ENCODE measurements around the gene SSC5D.

Gene SSC5D

GRCh38 chr19:55449469-55449868 is 38.8 kb upstream of the SSC5D start:
- ChIA-PET CTCF (interaction anchor here (0.6 kb wide), 1 partner anchor 31 kb away, joined by 4 read pairs; no protein-coding TSS in a partner anchor), POLR2A (ENCODE audit: low non-redundant PET) (no interaction called here)
- TF ChIP-seq CTCF (conservative IDR thresholded peaks at IDR 0.05; ENCODE audit: low read depth): no peak
- no peak overlapping the region for H3K27ac ChIP-seq
- no peak for DNase-seq (ENCODE audit: low spot score)

GRCh38 chr19:55451163-55451964 is 36.9 kb upstream of the SSC5D start:
- no peak for TF ChIP-seq CTCF (conservative IDR thresholded peaks at IDR 0.05; ENCODE audit: low read depth)
- H3K27ac ChIP-seq: no peak overlapping the region
- ChIA-PET CTCF (interaction anchor here (3.6 kb wide), 1 partner anchor 16 kb away, joined by 11 read pairs; no protein-coding TSS in a partner anchor), POLR2A (ENCODE audit: low non-redundant PET) (no interaction called here)
- no peak for DNase-seq (ENCODE audit: low spot score)

- POLR2A ChIA-PET (ENCODE audit: low non-redundant PET): no interaction called here
- TF ChIP-seq CTCF (conservative IDR thresholded peaks at IDR 0.05; ENCODE audit: low read depth): no peak
- CTCF ChIA-PET: interaction anchor here (3.6 kb wide), 1 partner anchor 16 kb away, joined by 11 read pairs; no protein-coding TSS in a partner anchor
- H3K27ac ChIP-seq: no peak overlapping the region
- DNase-seq (ENCODE audit: low spot score): no peak
These were observed 36.1 kb upstream of the SSC5D start for GRCh38 chr19:55451965-55452748.

GRCh38 chr19:55452749-55453346 is 35.4 kb upstream of the SSC5D start:
- DNase-seq (ENCODE audit: low spot score): peak; percentile 73
- TF ChIP-seq CTCF (conservative IDR thresholded peaks at IDR 0.05; ENCODE audit: low read depth): no peak
- H3K27ac ChIP-seq: peak overlapping the region; percentile 46
- POLR2A ChIA-PET (ENCODE audit: low non-redundant PET): no interaction called here
- CTCF ChIA-PET: interaction anchor here (3.6 kb wide), 1 partner anchor 15 kb away, joined by 11 read pairs; no protein-coding TSS in a partner anchor

GRCh38 chr19:55453511-55454260 is 34.5 kb upstream of the SSC5D start:
- DNase-seq (ENCODE audit: low spot score): no peak
- no peak for TF ChIP-seq CTCF (conservative IDR thresholded peaks at IDR 0.05; ENCODE audit: low read depth)
- ChIA-PET POLR2A (ENCODE audit: low non-redundant PET) (interaction anchor here (0.5 kb wide), 1 partner anchor 214 kb away, joined by 3 read pairs; no protein-coding TSS in a partner anchor), CTCF (interaction anchor here (0.5 to 3.6 kb wide), 5 partner anchors 14 to 313 kb away, joined by 3 to 11 read pairs (median 3); no protein-coding TSS in a partner anchor)
- H3K27ac ChIP-seq: peak overlapping the region; percentile 46

Measured in RWPE1 (cell line).